Measurements from ENCODE around the gene RPTOR.
A peak's percentile ranks its signal among the peaks of the same experiment; 100 is the strongest.
"Not testable (repeated sequence)": the region's sequence is repeated elsewhere in the genome, so short reads cannot be mapped to it uniquely, and the experiment has no call there.

RPTOR gene

GRCh38 chr17:80720610-80721577 is 176.3 kb downstream of the RPTOR start:
- DNase-seq (ENCODE audit: low spot score), result no peak

GRCh38 chr17:80722661-80723060 is 178.0 kb downstream of the RPTOR start:
- DNase-seq (ENCODE audit: low spot score), result no peak

- DNase-seq (ENCODE audit: low spot score), result peak; percentile 29
Measured at GRCh38 chr17:80724775-80725266, 180.2 kb downstream of the RPTOR start.

- peak; percentile 22 for DNase-seq (ENCODE audit: low spot score)
Measured at GRCh38 chr17:80725517-80725916, 180.9 kb downstream of the RPTOR start.

GRCh38 chr17:80726558-80727408 is 182.1 kb downstream of the RPTOR start:
- no peak for DNase-seq (ENCODE audit: low spot score)

- no peak for DNase-seq (ENCODE audit: low spot score)
Measured at GRCh38 chr17:80727409-80727755, 182.7 kb downstream of the RPTOR start.

- no peak for DNase-seq (ENCODE audit: low spot score)
Measured at GRCh38 chr17:80729016-80729415, 184.4 kb downstream of the RPTOR start.

- no peak for DNase-seq (ENCODE audit: low spot score)
Measured at GRCh38 chr17:80729761-80730160, 185.1 kb downstream of the RPTOR start.

- DNase-seq (ENCODE audit: low spot score), result no peak
Measured at GRCh38 chr17:80730739-80731138, 186.1 kb downstream of the RPTOR start.

GRCh38 chr17:80731323-80731722 is 186.7 kb downstream of the RPTOR start:
- no peak for DNase-seq (ENCODE audit: low spot score)

- DNase-seq (ENCODE audit: low spot score), result peak; percentile 58
Measured at GRCh38 chr17:80732268-80732667, 187.6 kb downstream of the RPTOR start.

- DNase-seq (ENCODE audit: low spot score), result no peak
Measured at GRCh38 chr17:80737106-80738019, 192.7 kb downstream of the RPTOR start.

- no peak for DNase-seq (ENCODE audit: low spot score)
Measured at GRCh38 chr17:80738020-80738808, 193.6 kb downstream of the RPTOR start.

GRCh38 chr17:80738987-80739730 is 194.5 kb downstream of the RPTOR start:
- DNase-seq (ENCODE audit: low spot score), result no peak

- no peak for DNase-seq (ENCODE audit: low spot score)
Measured at GRCh38 chr17:80740141-80740540, 195.5 kb downstream of the RPTOR start.

GRCh38 chr17:80742091-80742490 is 197.5 kb downstream of the RPTOR start:
- DNase-seq (ENCODE audit: low spot score), result no peak

GRCh38 chr17:80742581-80743180 is 198.0 kb downstream of the RPTOR start:
- DNase-seq (ENCODE audit: low spot score), result no peak

- DNase-seq (ENCODE audit: low spot score), result no peak
Measured at GRCh38 chr17:80743181-80743771, 198.6 kb downstream of the RPTOR start.

GRCh38 chr17:80743973-80744372 is 199.3 kb downstream of the RPTOR start:
- not testable (repeated sequence) for DNase-seq (ENCODE audit: low spot score)

Measured in COLO829 (cell line).